ENCODE data around the gene SNTG2.

DNA sequence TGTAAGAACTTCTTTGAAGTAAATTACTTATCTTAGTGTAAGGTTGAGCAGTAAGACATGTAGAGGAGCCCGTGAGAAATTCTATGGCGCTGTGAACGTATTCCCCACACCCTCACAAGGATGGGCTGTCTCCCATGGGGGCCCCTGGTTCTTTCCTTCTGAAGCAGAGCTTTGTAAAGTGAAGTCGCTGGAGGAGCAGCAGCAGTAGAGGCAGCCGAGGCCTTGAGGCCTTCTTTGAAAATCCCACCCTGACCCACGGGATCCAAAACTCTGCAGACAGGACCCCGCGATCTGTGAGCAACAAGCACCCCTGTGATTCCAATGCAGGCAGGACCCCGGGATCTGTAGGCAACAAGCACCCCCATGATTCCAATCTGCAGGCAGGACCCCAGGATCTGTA lies 23.8 kb upstream of the SNTG2 start:
- TF ChIP-seq CTCF (IDR thresholded peaks at IDR 0.05; ENCODE audit: insufficient read depth, low read depth, low read length) (no peak), EZH2 (IDR thresholded peaks at IDR 0.05; ENCODE audit: insufficient read depth, low read length) (no peak)
